Activated naive CD4-positive, alpha-beta T cell treated with anti-CD3 and anti-CD28 coated beads, Interleukin-2, amount 10 ng/mL, durations not matched to agents 7 days and 5 days (primary cell): ENCODE data around the gene RNF8.

Source experiments
- CTCF ChIA-PET: fragments of 350-600 bp; sonication (Branson Sonifier 250); formaldehyde crosslinking; loops from one replicate; lab custom pipeline; 2021; ENCODE audit warnings: antibody characterized with exemption; lab: Charles Lee
- DNase-seq: peaks from one replicate; pipeline ENCODE4 v3.0.0-alpha.2; 2020
- H3K27ac Mint-ChIP-seq: one replicate; pipeline ENCODE4 v1.8.0; 2021; ENCODE audit warnings: mild to moderate bottlenecking, moderate library complexity, mixed read lengths
- H3K27me3 Mint-ChIP-seq: one replicate; pipeline ENCODE4 v1.8.0; 2021; ENCODE audit warnings: mild to moderate bottlenecking, mixed read lengths
- H3K36me3 Mint-ChIP-seq: one replicate; pipeline ENCODE4 v1.8.0; 2021; ENCODE audit warnings: mixed read lengths
- H3K4me1 Mint-ChIP-seq: one replicate; pipeline ENCODE4 v1.8.0; 2021; ENCODE audit warnings: mixed read lengths
- H3K4me3 Mint-ChIP-seq: one replicate; pipeline ENCODE4 v1.8.0; 2021; ENCODE audit warnings: mild to moderate bottlenecking, moderate library complexity, mixed read lengths
- H3K9me3 Mint-ChIP-seq: one replicate; pipeline ENCODE4 v1.8.0; 2021; ENCODE audit warnings: mixed read lengths

The RNF8 gene

DNA sequence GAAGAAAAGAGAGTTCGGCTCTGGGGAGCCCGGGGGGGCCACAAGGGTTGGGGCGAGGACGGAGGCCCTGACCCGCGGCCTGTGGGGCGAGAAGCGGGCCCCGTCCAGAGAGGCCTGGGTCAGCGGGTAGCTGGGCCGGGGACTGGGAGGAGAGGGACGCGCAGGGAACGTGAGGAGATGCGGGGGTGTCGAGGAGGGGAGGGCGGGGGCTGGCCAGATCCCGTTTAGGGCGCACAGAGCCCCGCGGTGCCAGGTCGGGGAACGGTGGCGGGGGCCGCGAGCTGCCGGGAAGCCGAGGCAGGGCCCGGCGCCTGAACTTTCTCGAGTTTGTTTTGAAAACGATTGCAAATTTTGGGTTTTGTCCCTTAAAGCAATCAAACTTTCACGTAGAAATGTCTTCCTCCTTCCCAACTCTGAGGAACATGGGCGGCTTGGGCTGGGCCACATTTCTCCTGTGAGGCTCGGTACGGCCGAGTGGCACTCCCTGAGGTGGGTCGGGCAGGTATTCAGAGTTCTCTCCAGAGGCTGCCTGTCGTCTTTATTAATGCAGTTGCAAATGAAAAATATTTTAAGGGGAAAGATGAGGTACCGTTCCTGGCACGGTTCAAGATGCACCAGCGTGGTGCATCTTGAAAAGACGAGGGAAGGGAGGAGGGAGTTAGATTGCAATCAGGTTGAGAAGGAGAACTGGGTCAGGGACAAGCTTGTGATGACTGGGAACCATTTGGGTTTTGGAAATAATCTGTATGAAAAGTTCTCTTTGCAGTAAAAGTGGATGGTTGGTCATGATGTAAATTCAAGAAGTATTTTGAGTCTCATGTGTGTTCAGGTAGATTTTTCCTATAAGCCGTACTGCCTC lies 972 bp downstream of the RNF8 start:
- CTCF ChIA-PET: interaction anchor here (0.7 kb wide), 1 partner anchor 312 kb away, joined by 3 read pairs; no protein-coding TSS in a partner anchor
- Mint-ChIP-seq H3K36me3 (peaks cover 9% of the 10 kb centered on the region), H3K4me1 (peaks cover 35% of the 10 kb centered on the region), H3K27me3 (peaks cover 8% of the 10 kb centered on the region), H3K4me3 (peak overlapping the region; percentile 93), H3K27ac (peak overlapping the region; percentile 88), H3K9me3 (no peaks in the 10 kb centered on the region)
- peak; percentile 43 for DNase-seq

GRCh38 chr6:37357288-37357687 lies 3.5 kb downstream of the RNF8 start:
- Mint-ChIP-seq H3K27ac (no peak overlapping the region), H3K4me3 (no peak overlapping the region), H3K27me3 (peaks cover 5% of the 10 kb centered on the region), H3K36me3 (peaks cover 19% of the 10 kb centered on the region), H3K9me3 (no peaks in the 10 kb centered on the region), H3K4me1 (peaks cover 35% of the 10 kb centered on the region)
- no peak for DNase-seq
- CTCF ChIA-PET: no interaction called here

GRCh38 chr6:37357860-37358259 lies 4.1 kb downstream of the RNF8 start:
- Mint-ChIP-seq H3K27ac (no peak overlapping the region), H3K9me3 (no peaks in the 10 kb centered on the region), H3K27me3 (peaks cover 5% of the 10 kb centered on the region), H3K4me1 (peaks cover 31% of the 10 kb centered on the region), H3K36me3 (peaks cover 22% of the 10 kb centered on the region), H3K4me3 (no peak overlapping the region)
- CTCF ChIA-PET: no interaction called here
- DNase-seq: no peak

DNA sequence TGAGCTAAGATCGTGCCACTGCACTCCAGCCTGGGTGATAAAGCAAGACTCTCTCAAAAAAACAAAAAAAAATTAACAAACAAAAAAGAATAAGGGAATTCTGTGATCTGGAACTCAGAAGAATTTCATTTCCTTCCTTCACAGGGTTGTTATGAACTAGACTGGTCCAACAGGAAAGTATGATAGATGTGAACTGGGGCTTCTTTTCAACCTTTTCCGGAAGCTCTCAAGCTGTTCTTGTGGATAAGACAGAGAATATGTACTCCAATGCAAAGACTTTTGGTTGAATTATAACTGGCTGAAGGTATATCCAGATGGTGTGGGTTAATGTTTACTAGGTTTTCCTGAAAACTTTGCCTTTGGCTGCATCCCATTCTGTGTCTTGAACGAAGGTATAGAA lies 5.3 kb downstream of the RNF8 start:
- H3K4me3 Mint-ChIP-seq: no peak overlapping the region
- peaks cover 22% of the 10 kb centered on the region for H3K36me3 Mint-ChIP-seq
- no peaks in the 10 kb centered on the region for H3K9me3 Mint-ChIP-seq
- peaks cover 22% of the 10 kb centered on the region for H3K4me1 Mint-ChIP-seq
- CTCF ChIA-PET: no interaction called here
- DNase-seq: no peak
- H3K27me3 Mint-ChIP-seq: peaks cover under 1% of the 10 kb centered on the region
- H3K27ac Mint-ChIP-seq: no peak overlapping the region

GRCh38 chr6:37362101-37362828 lies 8.5 kb downstream of the RNF8 start:
- no peak for DNase-seq
- CTCF ChIA-PET: interaction anchor here (0.9 to 1.6 kb wide), 2 partner anchors 13 to 37 kb away, joined by 3 to 5 read pairs; no protein-coding TSS in a partner anchor
- H3K27ac Mint-ChIP-seq: no peak overlapping the region
- H3K4me1 Mint-ChIP-seq: no peaks in the 10 kb centered on the region
- peaks cover 18% of the 10 kb centered on the region for H3K36me3 Mint-ChIP-seq
- H3K4me3 Mint-ChIP-seq: no peak overlapping the region
- no peaks in the 10 kb centered on the region for H3K27me3 Mint-ChIP-seq
- H3K9me3 Mint-ChIP-seq: no peaks in the 10 kb centered on the region

- peaks cover 33% of the 10 kb centered on the region for H3K36me3 Mint-ChIP-seq
These were observed 12.0 kb downstream of the RNF8 start for GRCh38 chr6:37365791-37366190.

DNA sequence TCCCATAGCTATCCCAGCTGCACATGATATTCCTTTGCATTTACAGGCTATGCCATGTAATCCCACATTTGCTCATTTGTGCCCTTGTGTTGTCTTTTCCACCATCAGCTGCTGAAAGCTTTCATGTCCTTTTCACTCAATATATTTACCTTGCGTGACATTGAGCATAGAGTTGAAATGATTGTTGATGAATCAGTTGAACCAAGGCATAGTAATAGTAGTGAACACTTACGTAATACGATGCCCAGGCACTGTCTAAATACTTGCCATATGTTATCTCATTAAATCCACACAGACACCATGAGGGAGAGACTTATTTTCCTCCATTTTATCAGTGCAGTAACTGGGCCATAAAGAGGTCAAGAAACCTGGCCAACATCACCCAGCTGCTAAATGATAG lies 13.1 kb downstream of the RNF8 start:
- no peaks in the 10 kb centered on the region for H3K27me3 Mint-ChIP-seq
- DNase-seq: no peak
- CTCF ChIA-PET: interaction anchor here (1.1 to 2.5 kb wide), 3 partner anchors 121 to 325 kb away, joined by 3 to 8 read pairs (median 4); no protein-coding TSS in a partner anchor
- no peak overlapping the region for H3K27ac Mint-ChIP-seq
- H3K4me3 Mint-ChIP-seq: no peak overlapping the region
- H3K4me1 Mint-ChIP-seq: peaks cover 5% of the 10 kb centered on the region
- peaks cover 26% of the 10 kb centered on the region for H3K36me3 Mint-ChIP-seq
- no peaks in the 10 kb centered on the region for H3K9me3 Mint-ChIP-seq

More at GRCh38 chr6:37365791-37366190, 12.0 kb downstream of the RNF8 start:
- no peaks in the 10 kb centered on the region for H3K9me3 Mint-ChIP-seq
- no peak overlapping the region for H3K4me3 Mint-ChIP-seq
- no peaks in the 10 kb centered on the region for H3K27me3 Mint-ChIP-seq
- no peak for DNase-seq
- H3K27ac Mint-ChIP-seq: no peak overlapping the region
- CTCF ChIA-PET: interaction anchor here (0.7 to 2.5 kb wide), 5 partner anchors 16 to 326 kb away, joined by 3 to 8 read pairs (median 3); no protein-coding TSS in a partner anchor
- peaks cover 5% of the 10 kb centered on the region for H3K4me1 Mint-ChIP-seq

GRCh38 chr6:37368961-37369320 lies 15.2 kb downstream of the RNF8 start:
- CTCF ChIA-PET: no interaction called here
- Mint-ChIP-seq H3K27me3 (no peaks in the 10 kb centered on the region), H3K4me1 (peaks cover 5% of the 10 kb centered on the region), H3K9me3 (no peaks in the 10 kb centered on the region), H3K4me3 (no peak overlapping the region), H3K27ac (no peak overlapping the region), H3K36me3 (peaks cover 22% of the 10 kb centered on the region)
- DNase-seq: no peak

- Mint-ChIP-seq H3K4me3 (no peak overlapping the region), H3K4me1 (peaks cover 5% of the 10 kb centered on the region), H3K36me3 (peaks cover 24% of the 10 kb centered on the region), H3K27me3 (no peaks in the 10 kb centered on the region), H3K27ac (no peak overlapping the region), H3K9me3 (no peaks in the 10 kb centered on the region)
- CTCF ChIA-PET: no interaction called here
- no peak for DNase-seq
These were observed 15.8 kb downstream of the RNF8 start for GRCh38 chr6:37369321-37370201.

DNA sequence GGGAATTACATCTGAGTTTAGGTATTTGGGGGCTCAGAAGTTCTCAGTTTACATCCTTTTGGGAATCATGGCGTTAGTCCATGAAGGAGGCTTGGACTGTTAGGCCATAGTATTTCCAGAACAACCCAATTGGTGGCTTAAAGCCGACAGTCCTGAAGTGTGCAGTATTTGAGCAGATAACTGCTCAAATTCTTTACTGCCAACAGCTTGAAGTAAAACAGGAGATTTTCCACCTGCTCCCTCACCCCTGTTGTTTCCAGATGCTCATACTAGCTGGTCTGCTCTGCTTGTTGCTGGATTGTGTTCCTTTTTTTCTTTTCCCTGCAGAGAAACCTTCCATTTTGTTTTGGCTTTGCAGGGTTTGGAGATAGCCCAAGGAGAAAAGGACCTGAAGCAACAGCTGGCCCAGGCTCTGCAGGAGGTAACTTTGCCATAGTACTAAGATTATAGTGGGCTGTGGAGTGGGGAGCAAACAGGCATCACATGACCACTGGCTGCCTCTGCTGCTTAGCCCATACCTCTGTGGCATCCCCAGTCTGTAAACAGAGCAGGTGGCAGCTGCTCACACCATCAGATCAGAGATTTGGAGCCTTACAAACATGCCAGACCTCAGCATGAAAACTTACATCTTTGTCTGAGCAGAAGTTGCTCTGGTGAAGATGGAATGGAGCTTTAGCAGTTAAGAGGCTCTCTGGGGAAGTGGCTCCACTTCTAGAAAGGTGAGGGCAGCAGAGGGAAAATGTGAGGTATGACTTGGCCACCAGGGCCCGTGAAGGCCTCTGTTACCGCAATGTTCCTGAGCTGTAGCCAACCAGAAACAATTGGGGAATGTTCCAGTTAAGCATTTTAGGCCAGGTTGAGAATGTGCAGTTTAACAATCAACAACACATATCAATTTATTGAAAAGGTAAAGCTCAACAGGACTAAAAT lies 17.6 kb downstream of the RNF8 start:
- Mint-ChIP-seq H3K36me3 (peaks cover 30% of the 10 kb centered on the region), H3K4me1 (peaks cover 5% of the 10 kb centered on the region), H3K4me3 (no peak overlapping the region), H3K27me3 (no peaks in the 10 kb centered on the region), H3K9me3 (no peaks in the 10 kb centered on the region), H3K27ac (no peak overlapping the region)
- DNase-seq: no peak
- CTCF ChIA-PET: interaction anchor here (0.6 to 1.2 kb wide), 3 partner anchors 62 to 164 kb away, joined by 3 read pairs; no protein-coding TSS in a partner anchor

DNA sequence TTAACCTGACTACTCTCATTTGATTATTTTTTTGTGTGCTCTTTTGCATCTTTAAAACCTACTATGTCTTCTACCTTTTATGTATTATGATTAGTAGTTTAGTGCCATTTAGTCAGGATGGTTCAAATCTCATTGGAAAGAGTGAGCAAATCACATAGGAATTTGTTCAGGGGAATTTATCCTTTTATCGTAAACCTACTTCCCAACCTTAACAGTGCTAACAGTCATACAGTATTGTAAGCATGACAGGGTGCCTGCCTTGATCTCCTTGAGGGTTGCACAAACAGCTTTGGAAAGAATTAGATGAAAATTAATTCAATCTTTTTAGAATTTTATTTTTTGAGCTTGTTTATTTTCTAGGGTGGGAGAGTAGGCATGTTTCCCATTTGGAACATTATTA lies 18.3 kb downstream of the RNF8 start:
- peaks cover 31% of the 10 kb centered on the region for H3K36me3 Mint-ChIP-seq
- no peaks in the 10 kb centered on the region for H3K27me3 Mint-ChIP-seq
- no peaks in the 10 kb centered on the region for H3K9me3 Mint-ChIP-seq

DNA sequence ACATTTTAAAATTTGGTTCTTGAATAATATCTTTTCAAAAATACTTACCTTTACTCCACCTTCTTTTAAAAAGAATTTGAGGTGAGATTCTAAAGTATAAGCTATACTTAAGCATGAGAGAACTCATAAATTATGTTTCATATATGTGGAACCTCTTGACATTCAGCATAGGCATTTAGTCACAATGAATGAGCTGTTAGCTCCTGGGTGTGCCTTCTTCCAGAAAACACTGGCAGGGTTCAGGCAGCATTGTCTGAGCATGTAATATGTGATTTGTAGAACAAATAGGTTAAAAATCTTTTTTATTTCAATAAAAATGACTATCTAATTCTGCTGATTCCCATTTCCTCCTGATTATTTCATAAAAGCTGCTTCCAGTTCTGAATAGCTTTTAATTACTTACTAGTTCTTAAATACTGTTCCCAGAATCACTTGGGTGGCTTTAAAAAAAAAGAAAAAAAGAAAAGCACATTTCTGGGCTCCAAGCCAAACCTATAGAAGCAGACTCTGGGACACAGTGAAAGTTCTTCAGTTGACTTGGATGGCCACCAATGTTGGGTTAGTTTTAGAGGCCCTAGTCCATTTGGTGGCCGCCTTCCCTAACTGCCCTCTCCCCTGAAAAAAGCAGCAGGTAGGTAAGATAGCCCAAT lies 20.2 kb downstream of the RNF8 start:
- peaks cover 35% of the 10 kb centered on the region for H3K36me3 Mint-ChIP-seq
- CTCF ChIA-PET: interaction anchor here (1.0 to 1.2 kb wide), 3 partner anchors 9 to 48 kb away, joined by 3 to 4 read pairs (median 3); no protein-coding TSS in a partner anchor
- no peaks in the 10 kb centered on the region for H3K27me3 Mint-ChIP-seq
- no peak overlapping the region for H3K4me3 Mint-ChIP-seq
- H3K4me1 Mint-ChIP-seq: peaks cover 4% of the 10 kb centered on the region
- H3K9me3 Mint-ChIP-seq: no peaks in the 10 kb centered on the region
- H3K27ac Mint-ChIP-seq: no peak overlapping the region
- DNase-seq: no peak

More for the DNA sequence above, 18.3 kb downstream of the RNF8 start:
- Mint-ChIP-seq H3K4me1 (peaks cover 5% of the 10 kb centered on the region), H3K27ac (no peak overlapping the region), H3K4me3 (no peak overlapping the region)
- no peak for DNase-seq
- CTCF ChIA-PET: interaction anchor here (1.0 to 1.2 kb wide), 3 partner anchors 58 to 152 kb away, joined by 3 read pairs; no protein-coding TSS in a partner anchor
